Endothelial cell of umbilical vein (primary cell): ENCODE results near the gene ACCSL. TPM values are rescaled to one million over a fixed set of nuclear protein-coding genes. Genes with fewer than 3 reads are reported as not detected.

Experiments used
- BruUV-seq: library from RNA; stranded (reverse); fragments of 400-500 nt; replicated peaks from 2 replicates; lab custom pipeline; 2021; lab: Mats Ljungman, UMichigan
- CTCF ChIA-PET: fragments of 300-600, 350-600 bp; sonication (Branson Sonifier 250); formaldehyde crosslinking; loops from one replicate; lab custom pipeline; 2021; ENCODE audit warnings: antibody characterized with exemption, inconsistent platforms; lab: Charles Lee
- POLR2A ChIA-PET: fragments of 300-600, 350-600 bp; sonication (Branson Sonifier 250); formaldehyde crosslinking; loops from one replicate; lab custom pipeline; 2021; ENCODE audit warnings: antibody characterized with exemption, inconsistent platforms; lab: Charles Lee
- DNase-seq: peaks from one replicate; pipeline ENCODE4 v3.0.0-alpha.2; 2011; ENCODE audit warnings: low read depth, low spot score
- FAIRE-seq: peaks from 2 replicates; lab custom pipeline; 2011; peaks lifted over from hg19 to GRCh38; lab: Jason Lieb, UNC
- H2AFZ ChIP-seq: 2 replicates; pipeline ENCODE4 v1.6.0; 2012; ENCODE audit warnings: low read depth, low read length, control low read depth, inconsistent platforms
- H3K27ac ChIP-seq: 2 replicates; pipeline ENCODE4 v1.5.1; 2011; ENCODE audit warnings: low read depth, mild to moderate bottlenecking, control low read depth, low read length, moderate library complexity; ENCODE audit not compliant: insufficient read depth
- H3K27me3 ChIP-seq, 2 experiments: 2 replicates each; pipeline versions ENCODE4 v1.6.0 to v1.6.1; 2011; ENCODE audit warnings: low read length in 2 of 2, mixed read lengths in 1 of 2; ENCODE audit not compliant: control insufficient read depth in 2 of 2, insufficient read depth in 2 of 2
- H3K36me3 ChIP-seq, 2 experiments: 2 replicates in 1 of 2; 3 replicates in 1 of 2; pipeline ENCODE4 v1.5.1; 2011; ENCODE audit warnings: low read length in 2 of 2, mild to moderate bottlenecking in 1 of 2, moderate library complexity in 1 of 2; ENCODE audit not compliant: control insufficient read depth in 2 of 2, insufficient read depth in 2 of 2; ENCODE audit errors: extremely low read depth in 1 of 2
- H3K4me1 ChIP-seq: 3 replicates; pipeline ENCODE4 v1.5.1; 2011; ENCODE audit warnings: mild to moderate bottlenecking, low read length; ENCODE audit not compliant: control insufficient read depth, insufficient read depth; ENCODE audit errors: extremely low read depth
- H3K4me2 ChIP-seq: 2 replicates; pipeline ENCODE4 v1.6.1; 2011; ENCODE audit warnings: low read length, control low read depth, mixed read lengths; ENCODE audit not compliant: insufficient read depth
- H3K4me3 ChIP-seq, 3 experiments: fragments of 200-600 bp in 1 of 3; sonication (generic), shearing (Covaris generic) in 1 of 3; replicated peaks in 1 of 3; 2 replicates each; pipeline ENCODE4 v1.5.1; 2011 to 2016; ENCODE audit warnings: control low read depth in 3 of 3, low read length in 3 of 3, mild to moderate bottlenecking in 2 of 3, inconsistent platforms in 1 of 3, low read depth in 1 of 3, moderate library complexity in 1 of 3; ENCODE audit not compliant: insufficient read depth in 1 of 3
- H3K79me2 ChIP-seq: 2 replicates; pipeline ENCODE4 v1.6.0; 2012; ENCODE audit warnings: low read length, inconsistent platforms; ENCODE audit not compliant: control insufficient read depth, insufficient read depth
- H3K9ac ChIP-seq: replicated peaks from 2 replicates; pipeline ENCODE3; 2011; ENCODE audit warnings: low read length, control low read depth; ENCODE audit not compliant: insufficient read depth; ENCODE audit errors: extremely low read depth
- H3K9me1 ChIP-seq: replicated peaks from 3 replicates; pipeline ENCODE4 v1.6.0; 2011; ENCODE audit warnings: mild to moderate bottlenecking, low read length; ENCODE audit not compliant: control insufficient read depth, insufficient read depth; ENCODE audit errors: extremely low read depth
- H3K9me3 ChIP-seq: replicated peaks from 2 replicates; pipeline ENCODE4 v1.5.1; 2012; ENCODE audit warnings: low read length, inconsistent platforms; ENCODE audit not compliant: control insufficient read depth, insufficient read depth
- H4K20me1 ChIP-seq: replicated peaks from 2 replicates; pipeline ENCODE3; 2011; ENCODE audit warnings: mild to moderate bottlenecking, low read length; ENCODE audit not compliant: control insufficient read depth, insufficient read depth; ENCODE audit errors: extremely low read depth
- CTCF ChIP-seq, 2 donors: IDR thresholded peaks; 1 replicate in 1 of 2; 2 replicates in 1 of 2; pipeline ENCODE4 v1.5.1; 2011; ENCODE audit warnings: low read length in 2 of 2, mild to moderate bottlenecking in 2 of 2, moderate library complexity in 2 of 2, control low read depth in 1 of 2, inconsistent platforms in 1 of 2, low read depth in 1 of 2; ENCODE audit not compliant: insufficient read depth in 1 of 2; ENCODE audit errors: extremely low read depth in 1 of 2
- EZH2 ChIP-seq: IDR thresholded peaks from 2 replicates; pipeline ENCODE4 v1.6.1; 2012; ENCODE audit warnings: borderline replicate concordance, low read depth, mild to moderate bottlenecking, moderate library complexity, low read length, inconsistent platforms; ENCODE audit not compliant: severe bottlenecking
- FOS ChIP-seq: IDR thresholded peaks from 2 replicates; pipeline ENCODE4 v1.6.1; 2011; ENCODE audit warnings: mild to moderate bottlenecking, low read length, moderate library complexity, borderline replicate concordance; ENCODE audit not compliant: insufficient read depth
- GATA2 ChIP-seq: IDR thresholded peaks from 2 replicates; pipeline ENCODE4 v1.7.0; 2011; ENCODE audit warnings: low read depth, mild to moderate bottlenecking, moderate library complexity, mixed read lengths, low read length; ENCODE audit not compliant: insufficient read length, insufficient read depth
- JUN ChIP-seq: IDR thresholded peaks from 2 replicates; pipeline ENCODE4 v1.6.1; 2011; ENCODE audit warnings: borderline replicate concordance, low read depth; ENCODE audit not compliant: insufficient read length, insufficient read depth
- MAX ChIP-seq: IDR thresholded peaks from 2 replicates; pipeline ENCODE4 v1.6.1; 2011; ENCODE audit not compliant: insufficient read depth, insufficient read length
- MYC ChIP-seq: IDR thresholded peaks from one replicate; pipeline ENCODE4 v1.6.1; 2011; ENCODE audit warnings: mild to moderate bottlenecking, low read depth, low read length
- POLR2A ChIP-seq: IDR thresholded peaks from 2 replicates; pipeline ENCODE4 v1.6.1; 2012; ENCODE audit warnings: low read depth, mild to moderate bottlenecking, control low read depth, low read length
- POLR2AphosphoS5 ChIP-seq: IDR thresholded peaks from 2 replicates; pipeline ENCODE4 v1.6.1; 2012; ENCODE audit warnings: low read depth, mild to moderate bottlenecking, control low read depth, low read length, moderate library complexity; ENCODE audit not compliant: insufficient read depth
- dilution Hi-C: fragments of 300-500 bp; cut with MboI; formaldehyde crosslinking; loops from one replicate; pipeline ENCODE4 v1.15.0; 2019; ENCODE audit warnings: low sequenced_read_pairs; ENCODE audit not compliant: extremely low pct_ligation_motif_present
- intact Hi-C: fragments of 100-400 bp; cut with micrococcal nuclease; formaldehyde crosslinking; loops from one replicate; pipeline ENCODE4 v1.10.0; 2022
- polyA plus RNA-seq, 4 experiments: library from polyadenylated mRNA; depleted of rRNA in 3 of 4; stranded (reverse) in 3 of 4; unstranded in 1 of 4; fragments of >200 nt; gene quantifications; 2 replicates each; pipeline versions ENCODE4 v1.2.1 to v1.2.3, GENCODE V29; 2011 to 2012; ENCODE audit warnings: missing spikeins in 1 of 4
- total RNA-seq: library from RNA; stranded (reverse); gene quantifications from 2 replicates; pipeline ENCODE4 v1.2.3, GENCODE V29; 2021

ACCSL gene
- total and polyA plus RNA-seq, 2 donors (not counting 3 experiments of a cell fraction or from before 2014, with no cell fraction given): not detected

GRCh38 chr11:44088871-44089270, 41.1 kb downstream of the ACCSL start:
- H4K20me1 ChIP-seq: no peaks in the 10 kb centered on the region
- TF ChIP-seq EZH2 (no peak), MAX (no peak), POLR2AphosphoS5 (no peak), FOS (no peak), POLR2A (no peak), MYC (no peak), CTCF (IDR thresholded peaks at IDR 0.05; ENCODE audit: extremely low read depth in 1 of 2, insufficient read depth in 1 of 2, low read depth in 1 of 2, low read length in 2 of 2) (no peak), GATA2 (no peak), JUN (no peak)
- no peak for DNase-seq
- H3K9ac ChIP-seq: no peak overlapping the region
- dilution Hi-C loops (no loop called here), intact Hi-C loops (no loop called here)
- no peak overlapping the region for H3K4me3 ChIP-seq
- no peak for FAIRE-seq
- CTCF ChIA-PET: no interaction called here
- H3K9me3 ChIP-seq: no peaks in the 10 kb centered on the region
- BruUV-seq: no TSS peak
- H3K27ac ChIP-seq: no peak overlapping the region
- H3K4me1 ChIP-seq: peaks cover 8% of the 10 kb centered on the region
- no peak overlapping the region for H2AFZ ChIP-seq
- POLR2A ChIA-PET: no interaction called here
- no peaks in the 10 kb centered on the region for H3K36me3 ChIP-seq
- no peak overlapping the region for H3K4me2 ChIP-seq
- H3K79me2 ChIP-seq: no peaks in the 10 kb centered on the region
- peaks cover 38 to 66% of the 10 kb centered on the region in 2 experiments for H3K27me3 ChIP-seq
- H3K9me1 ChIP-seq: no peaks in the 10 kb centered on the region
